CD4-positive, alpha-beta T cell (primary cell): ENCODE results near the gene SAMD9. TPM values are rescaled to one million over a fixed set of nuclear protein-coding genes. Genes with fewer than 3 reads are reported as not detected.

Experiments used
- ATAC-seq: fragments of 200-7000 bp; cut with Tn5 transposase; one replicate; pipeline ENCODE4 v1.10.0; 2022; ENCODE audit warnings: mild to moderate bottlenecking; ENCODE audit not compliant: poor library complexity
- CTCF ChIA-PET: fragments of 350-600 bp; sonication (Branson Sonifier 250); formaldehyde crosslinking; loops from one replicate; lab custom pipeline; 2021; ENCODE audit warnings: antibody characterized with exemption, inconsistent platforms; lab: Charles Lee
- POLR2A ChIA-PET: fragments of 350-600 bp; sonication (Branson Sonifier 250); formaldehyde crosslinking; loops from one replicate; lab custom pipeline; 2021; ENCODE audit warnings: antibody characterized with exemption, inconsistent platforms; lab: Charles Lee
- DNase-seq, 14 experiments: peaks; one replicate each; pipeline ENCODE4 v3.0.0-alpha.2; 2013 to 2020; ENCODE audit warnings: mixed read lengths in 2 of 14
- H3K27ac ChIP-seq, 2 donors: one replicate each; pipeline versions ENCODE4 v1.5.1 to v1.7.0; 2013; ENCODE audit warnings: low read length in 2 of 2, low read depth in 1 of 2, mild to moderate bottlenecking in 1 of 2
- H3K27me3 ChIP-seq, 2 experiments: 1 replicate in 1 of 2; 2 replicates in 1 of 2; pipeline versions ENCODE4 v1.6.1 to v1.7.0; 2013; ENCODE audit warnings: low read length in 2 of 2, control low read depth in 1 of 2, mild to moderate bottlenecking in 1 of 2, moderate library complexity in 1 of 2; ENCODE audit not compliant: insufficient read depth in 2 of 2, control insufficient read depth in 1 of 2
- H3K36me3 ChIP-seq: one replicate; pipeline ENCODE4 v1.6.1; 2013; ENCODE audit warnings: low read length, control low read depth; ENCODE audit not compliant: insufficient read depth
- H3K4me1 ChIP-seq: one replicate; pipeline ENCODE4 v1.6.1; 2013; ENCODE audit warnings: low read length, control low read depth; ENCODE audit not compliant: insufficient read depth
- H3K4me3 ChIP-seq: one replicate; pipeline ENCODE4 v1.5.1; 2013; ENCODE audit warnings: mild to moderate bottlenecking, low read length, moderate library complexity
- H3K9me3 ChIP-seq, 2 experiments: 1 replicate in 1 of 2; 2 replicates in 1 of 2; pipeline versions ENCODE4 v1.6.1 to v1.7.0; 2013; ENCODE audit warnings: low read length in 2 of 2, mild to moderate bottlenecking in 2 of 2, control low read depth in 1 of 2, moderate library complexity in 1 of 2; ENCODE audit not compliant: control insufficient read depth in 1 of 2, insufficient read depth in 1 of 2
- H3K27ac Mint-ChIP-seq: one replicate; pipeline ENCODE4 v1.8.0; 2020; ENCODE audit warnings: mixed read lengths
- H3K27me3 Mint-ChIP-seq: one replicate; pipeline ENCODE4 v1.8.0; 2021; ENCODE audit warnings: mixed read lengths
- H3K36me3 Mint-ChIP-seq: one replicate; pipeline ENCODE4 v1.8.0; 2021; ENCODE audit warnings: low read depth, mixed read lengths
- H3K4me1 Mint-ChIP-seq: one replicate; pipeline ENCODE4 v1.8.0; 2021; ENCODE audit warnings: low read depth, mixed read lengths
- H3K4me3 Mint-ChIP-seq: one replicate; pipeline ENCODE4 v1.8.0; 2020; ENCODE audit warnings: mild to moderate bottlenecking, mixed read lengths
- H3K9me3 Mint-ChIP-seq: one replicate; pipeline ENCODE4 v1.8.0; 2020; ENCODE audit warnings: mixed read lengths
- CTCF ChIP-seq: fragments of 200-600 bp; IDR thresholded peaks from one replicate; pipeline ENCODE4 v1.8.0; 2022; ENCODE audit warnings: antibody characterized with exemption, mild to moderate bottlenecking
- intact Hi-C, 2 experiments: fragments of 100-400 bp; cut with DNase I in 1 of 2; cut with micrococcal nuclease in 1 of 2; formaldehyde crosslinking; loops; one replicate each; pipeline versions ENCODE4 v1.15.1 to v1.9.0; 2023 to 2025; cut with DNase I, micrococcal nuclease
- total RNA-seq, 174 experiments: library from RNA in 2 of 174; stranded (reverse) in 2 of 174; gene quantifications; one replicate each; pipeline ENCODE4 v1.2.3 and lab custom pipeline; 2021 to 2026

SAMD9 gene
- total RNA-seq, 2 experiments from 2014 or later: 19.1 to 21.5 TPM

- peak overlapping the region; percentile 34 for H3K27ac Mint-ChIP-seq
- no peak for ATAC-seq
- no peaks in the 10 kb centered on the region for H3K27me3 Mint-ChIP-seq
- H3K27me3 ChIP-seq: no peaks in the 10 kb centered on the region
- no peak overlapping the region for H3K4me3 ChIP-seq
- H3K9me3 Mint-ChIP-seq: peaks cover 11% of the 10 kb centered on the region
- ChIA-PET POLR2A (interaction anchor here (3.2 kb wide), 1 partner anchor 28 kb away, joined by 25 read pairs; the partner anchor contains the start of gene SAMD9L), CTCF (no interaction called here)
- intact Hi-C loops: loop anchor here (2.0 to 10.0 kb wide), 6 partner anchors 29 to 885 kb away; partner anchors contain the start of genes BET1 (in 1 of the 2), FAM133B (in 1 of the 2), PEX1 (in 1 of the 2) and RBM48 (in 1 of the 2)
- peaks cover 10% of the 10 kb centered on the region for H3K36me3 ChIP-seq
- peaks cover 0 to 5% of the 10 kb centered on the region in 2 experiments for H3K9me3 ChIP-seq
- H3K4me1 Mint-ChIP-seq: peaks cover 41% of the 10 kb centered on the region
- H3K4me1 ChIP-seq: peaks cover 21% of the 10 kb centered on the region
- no peak for DNase-seq
- H3K36me3 Mint-ChIP-seq: peaks cover 58% of the 10 kb centered on the region
- no peak for TF ChIP-seq CTCF
- peak overlapping the region; percentile 46 for H3K4me3 Mint-ChIP-seq
- no peak overlapping the region for H3K27ac ChIP-seq
Observed at GRCh38 chr7:93119191-93119905, 1.6 kb upstream of the SAMD9 start.

DNA sequence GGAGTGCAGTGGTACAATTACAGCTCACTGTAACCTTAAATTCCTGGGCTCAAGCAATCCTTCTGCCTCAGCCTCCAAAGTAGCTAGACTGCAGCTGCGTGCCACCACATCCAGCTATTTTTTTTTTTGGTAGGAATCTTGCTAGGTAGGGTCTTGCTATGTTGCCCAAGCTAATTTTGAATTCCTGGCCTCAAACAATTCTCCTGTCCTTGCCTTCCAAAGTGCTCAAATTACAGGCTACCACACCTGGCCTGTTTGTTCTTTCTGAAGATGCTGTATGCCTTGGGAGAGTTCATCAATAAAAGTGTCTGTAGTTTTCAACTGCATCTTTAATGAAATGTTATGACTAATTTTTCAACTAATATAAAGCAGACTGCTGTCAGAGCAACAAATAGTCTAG is 452 bp downstream of the SAMD9 start:
- H3K36me3 ChIP-seq: peaks cover 21% of the 10 kb centered on the region
- no peak for TF ChIP-seq CTCF
- POLR2A ChIA-PET: interaction anchor here (0.6 to 3.2 kb wide), 18 partner anchors 8 to 1177 kb away, joined by 3 to 25 read pairs (median 4); partner anchors contain the start of genes AKAP9, CYP51A1, FAM133B and GATAD1
- CTCF ChIA-PET: interaction anchor here (1.1 to 1.4 kb wide), 5 partner anchors 11 to 589 kb away, joined by 3 to 5 read pairs (median 3); partner anchors contain the start of genes PEX1 and RBM48
- H3K4me1 ChIP-seq: peaks cover 21% of the 10 kb centered on the region
- intact Hi-C loops: loop anchor here in 1 of 2 experiments (5.0 to 10.0 kb wide), 4 partner anchors 275 to 887 kb away; partner anchors contain the start of genes BET1, FAM133B, PEX1 and RBM48
- H3K36me3 Mint-ChIP-seq: peaks cover 71% of the 10 kb centered on the region
- H3K9me3 ChIP-seq: peaks cover 0 to 5% of the 10 kb centered on the region in 2 experiments
- peak overlapping the region; percentile 78 for H3K27ac Mint-ChIP-seq
- DNase-seq (peak in 2 of 14 experiments; percentile 9 to 11), ATAC-seq (peak; percentile 37)
- H3K27me3 ChIP-seq: no peaks in the 10 kb centered on the region
- peak overlapping the region; percentile 64 for H3K4me3 ChIP-seq
- peak overlapping the region; percentile 86 for H3K4me3 Mint-ChIP-seq
- H3K4me1 Mint-ChIP-seq: peaks cover 57% of the 10 kb centered on the region
- no peaks in the 10 kb centered on the region for H3K27me3 Mint-ChIP-seq
- H3K27ac ChIP-seq: peak overlapping the region; percentile 55 to 82
- H3K9me3 Mint-ChIP-seq: peaks cover 8% of the 10 kb centered on the region

- peaks cover 14% of the 10 kb centered on the region for H3K9me3 Mint-ChIP-seq
- ATAC-seq (no peak), DNase-seq (no peak)
- peaks cover 85% of the 10 kb centered on the region for H3K36me3 Mint-ChIP-seq
- peaks cover 21% of the 10 kb centered on the region for H3K4me1 ChIP-seq
- H3K27ac ChIP-seq: no peak overlapping the region
- no peaks in the 10 kb centered on the region for H3K27me3 Mint-ChIP-seq
- peak overlapping the region; percentile 78 for H3K27ac Mint-ChIP-seq
- peak overlapping the region; percentile 86 for H3K4me3 Mint-ChIP-seq
- CTCF ChIA-PET: no interaction called here
- no peaks in the 10 kb centered on the region for H3K27me3 ChIP-seq
- H3K9me3 ChIP-seq: peaks cover 0 to under 1% of the 10 kb centered on the region in 2 experiments
- H3K4me3 ChIP-seq: peak overlapping the region; percentile 64
- POLR2A ChIA-PET: interaction anchor here (2.7 kb wide), 1 partner anchor 587 kb away, joined by 21 read pairs; the partner anchor contains the start of genes PEX1 and RBM48
- TF ChIP-seq CTCF: no peak
- peaks cover 21% of the 10 kb centered on the region for H3K36me3 ChIP-seq
- intact Hi-C loops: loop anchor here in 1 of 2 experiments (5.0 to 10.0 kb wide), 4 partner anchors 273 to 889 kb away; partner anchors contain the start of genes BET1, FAM133B, PEX1 and RBM48
- peaks cover 71% of the 10 kb centered on the region for H3K4me1 Mint-ChIP-seq
Observed at GRCh38 chr7:93115796-93116195, 2.0 kb downstream of the SAMD9 start.
